NCI-H1436 treated with DMSO at 0.1 percent for 48 hours (cell line): ENCODE results near the gene COQ8A.
"Not testable (repeated sequence)": the region's sequence is repeated elsewhere in the genome, so short reads cannot be mapped to it uniquely, and the experiment has no call there.

Experiments
- DNase-seq: peaks from one replicate; lab custom pipeline; 2025; lab: John Stamatoyannopoulos, UW

The COQ8A gene

GRCh38 chr1:226929260-226930111, 10.6 kb upstream of the COQ8A start:
- DNase-seq = not testable (repeated sequence)

- DNase-seq = no peak
Observed at GRCh38 chr1:226934483-226935237, 5.4 kb upstream of the COQ8A start.

DNA sequence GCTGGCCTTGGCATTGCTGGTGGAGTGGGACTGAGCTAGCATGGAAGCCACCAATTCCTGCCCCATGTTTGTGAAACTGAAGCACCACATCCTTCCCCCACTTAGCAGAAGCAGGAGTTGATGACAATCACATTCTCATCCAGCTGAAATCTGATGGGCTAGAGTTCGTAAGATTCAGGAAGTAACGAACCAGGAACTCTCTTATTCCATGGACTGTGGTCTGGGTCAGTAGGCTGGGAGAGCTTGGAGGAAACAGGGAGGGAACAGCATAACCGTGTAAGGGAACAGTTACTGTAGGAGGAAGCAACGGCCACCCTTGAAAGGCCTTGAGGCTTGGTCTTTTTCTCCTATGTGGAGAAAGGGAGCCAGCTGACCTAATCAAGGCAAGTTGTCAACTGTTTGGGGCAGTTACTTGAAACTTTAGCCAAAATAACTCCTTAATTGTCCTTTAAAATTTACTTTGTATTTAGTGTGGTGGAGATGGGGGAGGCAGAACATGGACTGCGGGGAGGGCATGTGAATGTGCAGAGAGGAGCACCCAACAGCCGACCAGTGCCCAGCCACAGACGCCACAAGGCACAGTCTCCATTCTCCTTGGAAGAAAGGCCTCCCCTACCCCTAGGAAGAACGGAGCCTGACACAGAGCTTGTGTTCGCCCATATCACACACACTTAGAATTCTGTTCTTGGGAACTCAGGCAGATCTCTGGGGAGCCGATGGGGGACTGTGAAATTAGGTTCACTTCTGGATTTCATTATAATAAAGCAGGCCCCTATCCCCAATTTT, 2.0 kb upstream of the COQ8A start:
- DNase-seq = no peak

- DNase-seq = peak; percentile 22
Observed at GRCh38 chr1:226938903-226939437, 1.1 kb upstream of the COQ8A start.

DNA sequence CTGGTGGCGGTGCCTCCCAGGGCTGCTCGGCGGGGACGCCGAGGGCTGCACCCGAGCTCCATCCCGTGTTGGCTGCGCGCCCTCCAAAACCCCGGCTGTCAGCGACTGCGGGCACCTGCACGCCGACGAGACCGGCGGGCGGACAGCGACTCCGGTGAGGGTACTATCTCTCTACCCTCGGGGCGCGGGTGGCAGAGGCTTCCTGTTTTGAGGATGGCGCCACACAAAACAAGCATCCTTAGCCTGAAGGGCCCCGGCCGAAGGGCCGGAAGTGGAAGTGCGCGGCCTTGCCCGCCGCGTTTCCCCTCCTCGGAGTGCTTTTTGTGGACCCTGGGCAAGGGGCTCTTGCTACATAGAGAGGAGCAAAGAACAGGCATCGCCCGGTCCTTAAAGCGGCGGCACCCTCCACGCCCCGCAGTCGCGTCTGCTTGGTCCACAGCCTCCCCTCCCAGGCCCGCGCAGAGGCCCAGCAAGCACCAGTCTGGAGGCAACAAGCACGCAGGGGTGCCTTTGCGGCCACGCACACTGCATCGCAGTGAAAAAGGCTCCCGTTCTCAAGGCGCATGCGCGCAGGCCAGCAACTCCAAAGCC, 561 bp upstream of the COQ8A start:
- no peak for DNase-seq

DNA sequence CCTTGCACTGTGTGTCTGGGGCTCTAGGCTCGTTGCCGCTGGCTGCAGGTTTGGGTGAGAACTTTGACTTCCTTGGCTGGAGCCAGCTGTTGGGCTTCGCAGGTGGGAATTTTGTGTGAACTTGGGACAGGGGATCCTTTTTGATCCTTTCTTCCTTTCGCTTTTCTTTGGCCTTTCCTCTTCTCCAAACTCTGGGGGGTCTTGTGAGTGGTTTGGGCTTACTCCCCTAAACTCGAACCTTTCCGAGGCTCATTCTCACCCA, 643 bp downstream of the COQ8A start:
- DNase-seq = no peak

GRCh38 chr1:226942392-226942791, 2.3 kb downstream of the COQ8A start:
- no peak for DNase-seq

- DNase-seq = no peak
Observed at GRCh38 chr1:226943156-226943555, 3.1 kb downstream of the COQ8A start.

DNA sequence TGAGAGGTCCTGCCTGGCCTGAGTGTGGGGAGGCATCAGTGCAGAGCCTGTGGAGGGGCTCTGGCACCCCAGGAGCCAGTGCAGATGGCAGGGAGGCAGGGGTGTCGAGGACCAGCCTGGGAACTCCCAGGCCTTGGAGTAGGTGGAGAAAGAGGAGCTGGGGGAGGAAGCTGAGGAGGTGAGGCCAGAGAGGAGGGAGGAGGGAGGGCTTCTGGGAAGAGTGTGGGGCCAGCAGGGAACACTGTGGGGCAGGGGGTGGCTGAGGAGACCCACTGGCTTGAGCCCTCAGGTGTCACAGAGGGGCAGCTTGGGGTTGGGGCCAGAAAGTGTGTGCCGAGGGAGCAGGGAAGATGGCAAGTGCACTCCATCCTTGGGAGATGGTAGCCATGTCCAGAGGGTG, 3.8 kb downstream of the COQ8A start:
- no peak for DNase-seq

DNA sequence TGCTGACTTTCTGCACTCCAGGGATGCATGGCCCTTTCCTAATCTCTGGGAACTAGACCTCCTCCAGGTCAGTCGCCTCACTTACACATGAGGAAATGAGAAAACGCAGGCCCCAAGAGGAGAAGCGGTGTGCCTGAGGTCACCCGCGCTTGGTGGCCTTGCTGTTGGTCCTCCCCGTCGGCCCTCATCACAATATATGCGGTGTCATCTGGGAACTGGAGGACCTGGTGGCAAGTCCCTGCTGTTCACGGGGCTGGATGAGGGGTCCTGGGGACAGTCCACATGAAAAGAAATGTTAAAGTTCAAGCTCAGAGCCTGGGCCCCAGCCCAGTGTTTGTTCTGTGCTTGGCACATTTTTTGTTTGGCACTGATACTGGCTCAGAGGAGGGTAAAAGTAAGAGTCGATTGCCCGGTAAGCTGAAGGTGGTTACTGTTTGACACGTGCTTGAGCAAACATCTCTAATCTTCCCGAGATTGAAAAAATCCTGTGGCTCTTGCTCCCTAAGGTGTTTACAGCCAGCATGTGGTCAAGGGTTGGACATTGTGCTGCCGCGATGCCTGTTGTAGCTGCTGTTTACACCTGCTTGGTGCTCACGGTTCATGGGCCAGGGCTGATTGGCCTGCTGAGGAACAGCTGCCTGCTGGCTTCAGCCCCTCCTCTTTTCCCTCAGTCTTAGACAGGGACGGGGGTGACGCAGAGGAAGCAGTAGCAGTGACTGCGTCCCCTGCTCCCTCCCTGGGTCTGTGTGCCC, 5.2 kb downstream of the COQ8A start:
- DNase-seq = no peak

- DNase-seq = no peak
Observed at GRCh38 chr1:226945858-226946245, 5.8 kb downstream of the COQ8A start.

GRCh38 chr1:226946285-226946684, 6.2 kb downstream of the COQ8A start:
- no peak for DNase-seq

GRCh38 chr1:226946841-226947240, 6.7 kb downstream of the COQ8A start:
- DNase-seq = no peak

DNA sequence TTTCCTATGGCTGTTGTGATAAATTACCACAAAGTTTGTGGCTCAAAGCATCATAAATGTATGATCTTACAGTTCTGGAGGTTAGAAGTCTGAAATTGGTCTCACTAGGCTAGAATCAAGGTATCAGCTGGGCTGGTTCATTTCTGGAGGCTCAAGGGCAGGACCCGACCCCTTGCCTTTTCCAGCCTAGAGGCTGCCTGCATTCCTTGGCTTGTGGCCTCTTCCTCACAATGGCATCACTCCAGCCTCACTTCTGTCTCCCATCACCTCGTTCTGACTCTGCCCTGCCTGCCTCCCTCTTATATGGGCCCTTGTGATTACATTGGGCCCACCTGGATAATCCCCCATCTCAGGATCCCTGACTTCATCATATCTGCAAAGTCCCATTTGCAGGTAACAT, 8.0 kb downstream of the COQ8A start:
- no peak for DNase-seq

- no peak for DNase-seq
Observed at GRCh38 chr1:226948480-226948879, 8.4 kb downstream of the COQ8A start.

DNA sequence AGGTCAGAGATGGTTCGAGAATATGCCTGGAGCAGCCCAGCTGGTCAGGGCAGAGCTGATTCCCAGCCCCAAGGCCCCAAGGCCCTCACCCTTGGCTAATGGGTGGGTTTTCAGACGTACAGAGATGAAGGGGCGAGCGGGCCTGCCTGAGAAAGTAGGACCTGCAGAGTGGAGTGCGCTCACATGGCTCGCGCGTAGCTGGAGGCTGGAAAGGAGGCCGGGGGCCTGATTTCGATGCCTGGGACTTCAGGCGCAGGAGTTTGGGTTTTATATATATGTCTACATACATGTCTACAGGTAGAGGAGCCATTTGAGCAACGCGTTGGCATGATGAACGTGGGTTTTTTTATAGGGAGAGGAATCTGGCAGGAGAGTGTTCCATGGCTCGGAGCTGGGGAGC, 8.9 kb downstream of the COQ8A start:
- DNase-seq = no peak

- no peak for DNase-seq
Observed at GRCh38 chr1:226949401-226949800, 9.3 kb downstream of the COQ8A start.

DNA sequence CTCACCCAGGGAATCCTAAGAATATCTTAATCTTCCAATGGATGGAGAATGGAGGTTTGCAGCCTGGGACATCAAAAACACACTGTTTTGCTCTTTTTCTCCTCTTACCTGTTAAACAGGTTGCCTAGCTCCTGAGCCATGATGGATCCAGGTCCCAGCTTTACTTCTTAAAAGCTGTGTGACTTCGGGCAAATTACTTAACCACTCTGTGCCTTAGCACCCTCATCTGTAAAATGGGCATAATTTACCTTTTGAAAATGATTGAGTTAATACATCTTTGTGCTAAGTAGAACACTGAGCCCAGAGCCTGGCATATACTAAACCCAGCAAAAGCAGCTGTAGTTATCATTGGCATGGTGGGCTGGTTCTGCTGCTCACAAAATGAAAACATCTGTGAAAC, 10.2 kb downstream of the COQ8A start:
- no peak for DNase-seq

GRCh38 chr1:226950871-226951270, 10.8 kb downstream of the COQ8A start:
- no peak for DNase-seq

- DNase-seq = no peak
Observed at GRCh38 chr1:226951286-226952117, 11.4 kb downstream of the COQ8A start.

DNA sequence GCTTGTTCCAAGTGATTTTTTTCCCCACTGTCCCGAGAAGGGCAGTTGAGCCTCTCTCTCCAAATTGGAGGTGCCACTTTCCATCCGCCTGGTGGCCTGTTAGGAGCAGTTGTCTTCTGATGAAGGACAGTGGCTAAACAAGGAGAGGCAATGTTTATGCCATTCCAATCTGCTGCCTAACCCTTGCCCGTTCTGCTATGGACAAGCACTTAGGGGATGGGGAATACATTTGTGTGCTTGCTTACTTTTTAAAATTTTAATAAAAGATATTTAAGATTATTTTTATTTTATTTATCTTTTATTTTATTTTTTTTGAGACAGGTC, 12.0 kb downstream of the COQ8A start:
- DNase-seq = no peak
